Fibroblast of the aortic adventitia (primary cell): ENCODE measurements around the gene PARP3. TPM values are rescaled to one million over a fixed set of nuclear protein-coding genes. Genes with fewer than 3 reads are reported as not detected.

Experiments
- DNase-seq: peaks from one replicate; pipeline ENCODE4 v3.0.0-alpha.2; 2010; ENCODE audit warnings: low read depth
- H3K4me3 ChIP-seq: 2 replicates; pipeline ENCODE4 v1.5.1; 2011; ENCODE audit warnings: low read depth, mild to moderate bottlenecking, control low read depth, low read length, moderate library complexity
- total RNA-seq: library from RNA; depleted of rRNA; stranded (reverse); fragments of >200 nt; gene quantifications from 2 replicates; pipeline ENCODE4 v1.2.3, GENCODE V29; 2012; ENCODE audit warnings: low replicate concordance
- TF ChIP-seq, protein P1 (sequence below): IDR thresholded peaks from 2 replicates; pipeline ENCODE4 v1.5.1; 2011; ENCODE audit warnings: mild to moderate bottlenecking, low read length, control low read depth, inconsistent platforms; ENCODE audit not compliant: insufficient read depth

PARP3 gene
- total RNA-seq, 1 donor, result 27.1 TPM

DNA sequence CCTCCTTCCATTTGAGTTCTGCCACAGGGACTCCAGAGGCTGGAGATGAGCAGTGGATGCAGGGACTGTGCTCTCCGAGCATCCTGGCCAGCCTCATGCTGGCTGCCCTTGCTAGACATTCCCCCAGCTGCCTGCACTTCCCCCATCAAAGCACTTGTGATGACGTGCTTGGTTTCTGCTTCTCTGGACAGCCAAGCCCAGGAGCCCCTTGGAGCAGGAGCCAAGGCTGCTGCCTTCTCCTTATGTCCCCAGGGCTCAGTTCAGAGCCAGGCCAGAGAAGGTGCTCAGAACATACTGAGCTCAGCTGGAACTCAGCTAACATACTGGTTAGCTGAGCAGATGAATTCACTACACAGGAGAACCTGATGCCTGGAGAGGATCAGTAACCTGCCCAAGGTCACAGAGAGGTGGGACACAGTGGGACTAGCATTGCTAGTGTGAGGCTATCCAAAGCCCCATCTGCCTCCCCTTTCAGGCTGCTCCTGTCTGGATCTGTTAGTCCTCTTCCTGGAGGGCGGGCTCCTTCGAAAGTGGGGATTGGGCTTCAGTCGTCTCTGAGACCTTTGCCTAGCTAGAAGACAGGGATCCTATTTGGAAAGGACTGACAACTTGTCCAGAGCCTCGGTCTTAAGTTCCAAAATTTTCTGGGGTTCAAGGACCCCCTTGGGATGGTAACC, 20.8 kb downstream of the PARP3 start:
- H3K4me3 ChIP-seq, result no peak overlapping the region
- TF ChIP-seq, protein P1, sequence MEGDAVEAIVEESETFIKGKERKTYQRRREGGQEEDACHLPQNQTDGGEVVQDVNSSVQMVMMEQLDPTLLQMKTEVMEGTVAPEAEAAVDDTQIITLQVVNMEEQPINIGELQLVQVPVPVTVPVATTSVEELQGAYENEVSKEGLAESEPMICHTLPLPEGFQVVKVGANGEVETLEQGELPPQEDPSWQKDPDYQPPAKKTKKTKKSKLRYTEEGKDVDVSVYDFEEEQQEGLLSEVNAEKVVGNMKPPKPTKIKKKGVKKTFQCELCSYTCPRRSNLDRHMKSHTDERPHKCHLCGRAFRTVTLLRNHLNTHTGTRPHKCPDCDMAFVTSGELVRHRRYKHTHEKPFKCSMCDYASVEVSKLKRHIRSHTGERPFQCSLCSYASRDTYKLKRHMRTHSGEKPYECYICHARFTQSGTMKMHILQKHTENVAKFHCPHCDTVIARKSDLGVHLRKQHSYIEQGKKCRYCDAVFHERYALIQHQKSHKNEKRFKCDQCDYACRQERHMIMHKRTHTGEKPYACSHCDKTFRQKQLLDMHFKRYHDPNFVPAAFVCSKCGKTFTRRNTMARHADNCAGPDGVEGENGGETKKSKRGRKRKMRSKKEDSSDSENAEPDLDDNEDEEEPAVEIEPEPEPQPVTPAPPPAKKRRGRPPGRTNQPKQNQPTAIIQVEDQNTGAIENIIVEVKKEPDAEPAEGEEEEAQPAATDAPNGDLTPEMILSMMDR, result no peak
- peak; percentile 38 for DNase-seq

DNA sequence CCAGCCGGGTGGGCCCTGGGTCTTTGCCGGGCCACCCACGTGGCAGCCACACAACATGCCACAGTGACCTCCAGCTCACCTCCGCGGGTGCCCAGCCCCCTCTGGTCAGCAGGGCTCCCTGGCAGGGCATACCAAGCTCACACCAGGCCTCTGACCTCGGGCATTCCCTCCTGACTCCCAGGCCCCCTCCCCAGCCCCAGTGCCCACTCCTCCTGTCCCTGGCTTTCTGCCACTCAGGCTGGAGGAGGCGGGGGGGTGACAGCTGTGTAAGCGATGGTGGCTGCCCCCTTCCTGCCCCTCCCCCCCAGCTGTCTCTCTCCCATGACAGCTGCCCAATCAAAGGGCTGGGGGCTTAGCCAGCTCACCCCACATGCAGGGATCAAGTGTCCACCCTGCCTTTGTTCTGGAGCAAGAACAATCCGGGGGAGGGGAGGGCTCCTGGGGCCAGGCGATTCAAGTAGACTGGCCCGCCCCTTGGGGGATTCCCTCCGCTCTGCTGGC, 21.8 kb downstream of the PARP3 start:
- no peak overlapping the region for H3K4me3 ChIP-seq
- DNase-seq, result no peak
- TF ChIP-seq, protein P1, result no peak

DNA sequence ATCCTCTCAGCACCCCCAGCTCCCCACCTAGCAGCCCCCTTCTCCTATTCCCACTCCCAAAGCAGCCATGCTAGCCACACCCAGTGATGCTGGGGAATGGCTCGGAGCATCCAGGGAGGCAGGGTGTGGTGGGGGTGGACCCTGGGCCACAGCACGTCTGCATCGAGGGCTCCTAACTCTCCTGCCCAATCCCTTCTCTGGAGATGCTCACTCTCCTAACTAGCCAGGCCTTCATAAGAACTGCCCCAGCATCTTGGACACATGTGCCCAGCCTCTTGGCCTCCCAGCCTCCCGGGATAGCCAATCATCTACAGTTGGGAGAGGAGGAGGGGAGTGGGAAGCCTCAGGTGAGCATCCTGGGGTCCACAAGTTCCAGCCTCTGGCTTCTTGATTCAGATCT, 22.4 kb downstream of the PARP3 start:
- TF ChIP-seq, protein P1, result no peak
- DNase-seq, result no peak
- no peak overlapping the region for H3K4me3 ChIP-seq

DNA sequence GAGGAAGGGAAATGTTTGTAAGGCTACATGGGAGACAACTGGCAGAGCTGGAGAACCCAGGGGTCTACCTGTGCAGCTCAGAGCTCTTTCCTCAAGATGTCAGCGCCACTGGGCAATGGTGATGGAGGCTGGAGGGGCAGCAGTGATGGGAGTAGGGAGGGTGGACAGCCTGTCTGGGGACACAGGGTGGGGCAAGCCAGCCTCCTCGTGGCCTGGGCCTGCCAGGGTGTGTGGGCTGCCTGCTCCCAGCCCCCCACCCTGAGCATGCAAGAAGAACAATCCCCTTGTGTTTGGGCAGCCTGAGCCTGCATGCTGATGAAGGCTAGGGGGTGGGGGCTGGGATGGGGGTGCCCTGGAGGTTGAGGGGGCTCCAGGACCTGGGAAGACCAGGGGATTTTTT, 23.9 kb downstream of the PARP3 start:
- TF ChIP-seq, protein P1, result no peak
- no peak for DNase-seq

DNA sequence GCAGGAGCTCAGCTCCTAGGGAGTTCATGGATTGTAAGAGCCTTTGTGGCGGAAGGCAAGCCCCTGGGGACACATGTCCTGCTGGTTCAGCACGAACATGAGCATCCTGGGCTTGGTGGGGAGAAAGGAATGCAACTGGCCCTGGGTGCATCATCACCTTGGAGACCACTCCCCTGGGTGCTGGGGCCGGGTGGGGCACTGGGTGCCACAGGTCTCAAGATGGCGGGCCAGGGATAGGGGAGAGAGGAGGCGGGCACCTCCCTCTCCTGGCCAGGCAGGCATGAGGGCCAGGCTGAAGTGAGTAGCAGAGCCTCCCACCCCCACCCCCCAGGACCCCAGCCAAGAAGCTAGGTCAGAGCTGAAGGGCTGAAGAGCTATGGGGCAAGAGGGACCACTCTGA, 24.3 kb downstream of the PARP3 start:
- peak overlapping the region; percentile 83 for H3K4me3 ChIP-seq
- TF ChIP-seq, protein P1, result no peak
- DNase-seq, result no peak

More for the DNA sequence above, 23.9 kb downstream of the PARP3 start:
- H3K4me3 ChIP-seq, result peak overlapping the region; percentile 83

DNA sequence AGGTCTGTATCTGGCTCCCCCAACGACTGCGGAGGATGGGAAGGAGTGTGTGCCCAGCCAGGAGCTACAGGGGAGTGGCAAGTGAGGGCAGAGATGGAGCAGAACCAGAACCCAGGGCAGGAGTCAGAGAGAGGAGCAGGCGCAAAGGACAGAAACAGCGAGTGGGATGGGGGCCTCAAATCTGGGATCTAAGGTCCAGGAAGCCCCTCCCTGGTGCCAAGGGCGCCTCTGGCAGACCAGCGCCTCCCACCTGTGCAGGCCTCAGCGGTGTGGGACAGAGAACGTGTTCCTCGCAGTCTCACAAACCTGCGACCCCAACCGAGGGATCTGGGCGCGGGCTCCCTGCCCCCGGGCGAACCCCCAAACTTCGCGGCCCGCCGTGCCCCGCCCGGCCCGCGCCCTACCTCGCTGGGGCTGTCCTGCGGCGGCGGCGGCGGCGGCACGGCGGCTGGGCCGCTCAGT, 24.8 kb downstream of the PARP3 start:
- H3K4me3 ChIP-seq, result peak overlapping the region; percentile 83
- DNase-seq, result no peak
- TF ChIP-seq, protein P1, result no peak
